ENCODE results near the gene FAM20A. TPM values are rescaled to one million over a fixed set of nuclear protein-coding genes. Genes with fewer than 3 reads are reported as not detected.
A peak's percentile ranks its signal among the peaks of the same experiment; 100 is the strongest.

Gene FAM20A
- total and polyA plus RNA-seq, 2 of the 8 experiments (the other 6 are each of a cell fraction or from before 2014, with no cell fraction given) = 3.6 to 11.9 TPM

- H3K36me3 ChIP-seq (ENCODE audit: control insufficient read depth in 2 of 4, insufficient read depth in 4 of 4, low read length in 3 of 4) = peaks cover 0 to 18% (median 0%) of the 10 kb centered on the region in 4 experiments; a peak in 2 of 8 replicates
- no peak overlapping the region for H3K56ac ChIP-seq (replicated peaks; ENCODE audit: insufficient read length, low read depth, low read length)
- H4K20me1 ChIP-seq (replicated peaks in 1 of 2; ENCODE audit: control insufficient read depth in 1 of 2, insufficient read depth in 2 of 2, low read length in 2 of 2) = no peaks in the 10 kb centered on the region
- H4K8ac ChIP-seq (ENCODE audit: extremely low read depth, insufficient read depth, low read length) = no peak overlapping the region
- peaks cover 0 to 25% (median 16%) of the 10 kb centered on the region in 4 experiments; a peak in 6 of 7 replicates for H3K27me3 ChIP-seq (replicated peaks in 1 of 4; ENCODE audit: control insufficient read depth in 3 of 4, extremely low read depth in 1 of 4, insufficient read depth in 3 of 4, low read length in 3 of 4)
- peaks cover 0 to 11% (median 5%) of the 10 kb centered on the region in 4 experiments; a peak in 5 of 7 replicates for H3K4me1 ChIP-seq (replicated peaks in 1 of 4; ENCODE audit: control insufficient read depth in 3 of 4, insufficient read depth in 4 of 4, low read length in 3 of 4)
- H2AFZ ChIP-seq (ENCODE audit: low read length) = no peak overlapping the region
- peaks cover 12% of the 10 kb centered on the region for H3K23me2 ChIP-seq (ENCODE audit: low read depth, low read length)
- ChIA-PET CTCF (ENCODE audit: partially characterized antibody) (no interaction called here), POLR2A (ENCODE audit: partially characterized antibody) (no interaction called here)
- DNase-seq (ENCODE audit: low read depth in 1 of 2, low spot score in 2 of 2) (no peak), FAIRE-seq (no peak)
- H3K4ac ChIP-seq (replicated peaks; ENCODE audit: insufficient read length, low read depth, low read length) = no peak overlapping the region
- peak overlapping the region in 1 of 2 experiments; percentile 97; a peak in 3 of 4 replicates for H3K4me2 ChIP-seq (ENCODE audit: insufficient read depth in 1 of 2, low read depth in 2 of 2, low read length in 2 of 2)
- H3K9ac ChIP-seq (replicated peaks in 1 of 4; ENCODE audit: extremely low read depth in 1 of 4, low read depth in 3 of 4, low read length in 3 of 4) = no peak overlapping the region
- H2BK120ac ChIP-seq (replicated peaks; ENCODE audit: low read depth, low read length) = no peak overlapping the region
- H3K27ac ChIP-seq (ENCODE audit: low read depth, low read length) = no peak overlapping the region
- no peak overlapping the region for H2AK5ac ChIP-seq (ENCODE audit: low read depth, low read length)
- H2BK12ac ChIP-seq (ENCODE audit: low read depth, low read length) = no peak overlapping the region
- H3K79me1 ChIP-seq (ENCODE audit: low read depth, low read length) = no peaks in the 10 kb centered on the region; the same call in 1 of the 2 replicates
- H3K23ac ChIP-seq (ENCODE audit: insufficient read length) = no peak overlapping the region
- no peak overlapping the region for H3K18ac ChIP-seq (ENCODE audit: extremely low read depth, low read length)
- H4K5ac ChIP-seq (ENCODE audit: insufficient read length, low read depth, low read length) = no peak overlapping the region
- no peak overlapping the region for H4K91ac ChIP-seq (replicated peaks; ENCODE audit: insufficient read length, low read length)
- no peak overlapping the region for H2BK15ac ChIP-seq (ENCODE audit: low read length)
- no peak overlapping the region for H3K14ac ChIP-seq (ENCODE audit: insufficient read length)
- peaks cover 0 to 5% of the 10 kb centered on the region in 2 experiments; a peak in 2 of 4 replicates for H3K79me2 ChIP-seq (ENCODE audit: control insufficient read depth in 1 of 2, insufficient read depth in 2 of 2, low read length in 2 of 2)
- no peak overlapping the region for H2BK20ac ChIP-seq (ENCODE audit: low read length)
- H3K9me3 ChIP-seq (ENCODE audit: insufficient read depth in 2 of 2, low read depth in 1 of 2, low read length in 1 of 2) = no peaks in the 10 kb centered on the region
- no peak overlapping the region for H2BK5ac ChIP-seq (ENCODE audit: low read depth, low read length)
- WGBS, 2 experiments (ENCODE audit: extremely low coverage in 1 of 2, insufficient coverage in 1 of 2, insufficient read length in 1 of 2, insufficient replicate concordance in 2 of 2, low coverage in 1 of 2, low lambda C conversion rate in 2 of 2, missing lambda C conversion rate in 1 of 2) = 86% methylated on average over 4 of the region's 4 CpGs; no CpG with 5 or more reads in 1 of the 2 experiments
- H3K4me3 ChIP-seq (ENCODE audit: extremely low read depth in 1 of 4, insufficient read depth in 2 of 4, low read depth in 3 of 4, low read length in 4 of 4) = peak overlapping the region in 2 of 4 experiments; percentile 90 to 91; a peak in 3 of 8 replicates
- TF ChIP-seq SP1 (IDR thresholded peaks at IDR 0.05; ENCODE audit: low read depth, low read length) (no peak), POLR2A (IDR thresholded peaks at IDR 0.05; ENCODE audit: control extremely low read depth in 1 of 2, low read depth in 2 of 2, low read length in 2 of 2) (no peak), CTCF (IDR thresholded peaks at IDR 0.05; ENCODE audit: control extremely low read depth in 1 of 3, insufficient read depth in 1 of 3, low read depth in 1 of 3, low read length in 3 of 3) (no peak), ATF3 (IDR thresholded peaks at IDR 0.05; ENCODE audit: insufficient read depth, low read depth, low read length) (no peak), SP2 (IDR thresholded peaks at IDR 0.05; ENCODE audit: low read length) (no peak), BACH1 (IDR thresholded peaks at IDR 0.05; ENCODE audit: low read length) (no peak), CHD1 (IDR thresholded peaks at IDR 0.05; ENCODE audit: low read depth, low read length) (no peak), YY1 (IDR thresholded peaks at IDR 0.05; ENCODE audit: low read depth, low read length) (no peak), SUZ12 (IDR thresholded peaks at IDR 0.05; ENCODE audit: low read length) (no peak), SIN3A (conservative IDR thresholded peaks at IDR 0.05 in 1 of 2, IDR thresholded peaks at IDR 0.05 in 1 of 2; ENCODE audit: low read depth in 1 of 2, low read length in 2 of 2) (no peak), ZNF274 (IDR thresholded peaks at IDR 0.05; ENCODE audit: borderline replicate concordance, extremely low read depth, low read length) (no peak)
Measured at GRCh38 chr17:68598074-68598473, 3.1 kb downstream of the FAM20A start.
